Eye (tissue), 1 donor: Measurements from ENCODE around the gene LRFN5.

Experiments
- DNase-seq: peaks from one replicate; pipeline ENCODE4 v3.0.0-alpha.2; 2015

LRFN5 gene

GRCh38 chr14:41913398-41913797 lies 306.7 kb downstream of the LRFN5 start:
- no peak for DNase-seq

- no peak for DNase-seq
Measured at GRCh38 chr14:41915732-41916131, 309.1 kb downstream of the LRFN5 start.

DNA sequence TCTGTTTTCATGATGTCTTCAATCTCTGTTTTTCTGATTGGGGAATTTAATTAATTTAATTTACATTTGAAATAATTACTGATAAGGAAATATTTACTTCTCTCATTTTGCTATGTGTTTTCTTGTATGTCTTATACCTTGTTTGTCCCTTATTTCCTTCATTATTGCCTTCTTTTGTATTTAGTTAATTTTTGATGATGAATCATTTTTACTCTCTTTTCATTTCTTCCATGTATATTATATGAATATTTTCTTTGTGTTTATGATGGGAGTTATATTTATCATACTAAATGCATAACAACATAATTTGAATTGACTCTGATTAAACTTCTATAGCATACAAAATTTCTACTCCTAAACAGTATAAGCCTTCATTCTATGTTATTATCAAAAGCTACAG lies 309.6 kb downstream of the LRFN5 start:
- DNase-seq: no peak

DNA sequence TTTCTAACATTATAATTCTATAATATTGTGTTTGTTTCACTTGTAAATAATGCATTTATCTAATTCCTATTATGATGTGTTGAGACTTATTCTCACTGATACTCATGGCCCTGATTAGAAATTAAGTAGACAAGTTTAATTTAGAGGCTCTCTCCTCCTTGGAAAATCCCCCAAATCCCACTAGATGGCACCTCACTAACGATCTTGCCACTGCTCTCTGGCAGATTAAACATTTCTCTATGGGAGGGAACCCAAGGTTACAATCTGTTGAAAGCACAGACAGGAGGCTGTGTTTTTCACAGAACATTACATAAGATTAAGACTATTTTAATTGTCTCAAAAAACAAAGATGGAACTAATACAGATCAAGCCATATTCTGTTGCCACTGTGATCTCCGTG lies 318.7 kb downstream of the LRFN5 start:
- peak; percentile 64 for DNase-seq

DNA sequence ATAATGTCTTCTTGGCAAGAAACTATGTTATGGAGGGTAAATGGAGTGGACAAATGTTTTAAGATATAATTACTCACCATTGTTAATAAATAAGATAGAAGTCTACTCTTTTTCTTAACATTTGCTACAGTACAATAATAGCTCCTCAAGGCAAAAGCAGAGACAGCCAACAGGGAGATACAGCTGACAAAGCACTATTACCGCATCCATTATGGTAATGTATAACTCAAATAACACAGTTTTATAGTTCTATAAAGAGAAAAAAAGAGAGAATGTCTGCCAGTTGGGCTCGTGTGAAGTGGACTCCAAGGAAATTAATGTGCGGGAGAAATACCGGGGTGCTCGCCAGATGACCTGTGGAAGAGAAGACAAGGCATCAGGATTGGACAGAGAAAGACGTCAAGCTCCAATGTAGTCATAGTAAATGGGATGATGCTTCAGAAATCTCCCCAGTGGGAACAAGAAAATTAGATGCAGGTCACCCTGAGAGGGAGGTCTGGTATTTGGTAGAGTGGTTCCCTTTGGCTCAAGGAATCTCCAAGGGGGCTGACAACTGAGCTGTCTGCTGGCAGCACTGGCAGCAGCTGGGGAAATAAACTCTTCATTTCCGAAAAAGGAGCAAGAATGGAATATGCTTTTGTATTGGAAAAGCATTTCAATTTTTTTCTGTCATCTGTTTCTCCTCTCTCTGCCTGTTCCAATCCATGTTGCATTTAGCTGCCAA lies 343.9 kb downstream of the LRFN5 start:
- DNase-seq: no peak
